T-cell (primary cell): ENCODE measurements around the gene DDX19B. TPM values are rescaled to one million over a fixed set of nuclear protein-coding genes. Genes with fewer than 3 reads are reported as not detected.
"Not testable (repeated sequence)": the region's sequence is repeated elsewhere in the genome, so short reads cannot be mapped to it uniquely, and the experiment has no call there.

Source experiments
- ATAC-seq, 4 experiments: fragments of 200-7000 bp in 3 of 4; fragments of 150-1000 bp in 1 of 4; cut with Tn5 transposase; replicated peaks in 1 of 4; 1 replicate in 3 of 4; 2 replicates in 1 of 4; pipeline ENCODE4 v1.10.0; 2021; ENCODE audit warnings: moderate library complexity in 3 of 4, mild to moderate bottlenecking in 2 of 4, moderate number of reproducible peaks in 1 of 4
- CTCF ChIA-PET, 2 donors: fragments of 300-600 bp; sonication (Branson Sonifier 250); formaldehyde crosslinking; loops; one replicate each; lab custom pipeline; 2022; ENCODE audit warnings: antibody characterized with exemption in 2 of 2; lab: Charles Lee
- POLR2A ChIA-PET, 2 donors: fragments of 300-600 bp; sonication (Branson Sonifier 250); formaldehyde crosslinking; loops; one replicate each; lab custom pipeline; 2022; ENCODE audit warnings: antibody characterized with exemption in 2 of 2; lab: Charles Lee
- DNase-seq, 35 experiments: peaks; one replicate each; pipeline versions ENCODE4 v3.0.0 to v3.0.0-alpha.2; 2013 to 2023
- H3K27ac ChIP-seq: one replicate; pipeline ENCODE4 v1.5.1; 2013; ENCODE audit warnings: low read length
- H3K27me3 ChIP-seq, 2 experiments: replicated peaks in 1 of 2; 1 replicate in 1 of 2; 2 replicates in 1 of 2; pipeline versions ENCODE4 v1.6.1 to v1.7.0; 2013; ENCODE audit warnings: low read length in 1 of 2, mixed read lengths in 1 of 2; ENCODE audit not compliant: control insufficient read depth in 2 of 2, insufficient read depth in 2 of 2; ENCODE audit errors: extremely low read depth in 1 of 2
- H3K36me3 ChIP-seq, 2 donors: 1 replicate in 1 of 2; 2 replicates in 1 of 2; pipeline versions ENCODE4 v1.6.1 to v1.7.0; 2013; ENCODE audit warnings: low read length in 1 of 2; ENCODE audit not compliant: control insufficient read depth in 2 of 2, insufficient read depth in 1 of 2; ENCODE audit errors: extremely low read depth in 1 of 2
- H3K4me1 ChIP-seq, 2 experiments: 1 replicate in 1 of 2; 2 replicates in 1 of 2; pipeline versions ENCODE4 v1.6.1 to v1.7.0; 2013; ENCODE audit warnings: low read length in 2 of 2, mixed read lengths in 1 of 2; ENCODE audit not compliant: insufficient read depth in 2 of 2, control insufficient read depth in 1 of 2; ENCODE audit errors: extremely low read depth in 1 of 2
- H3K4me3 ChIP-seq, 2 donors: 1 replicate in 1 of 2; 2 replicates in 1 of 2; pipeline versions ENCODE4 v1.5.1 to v1.7.0; 2013; ENCODE audit warnings: mild to moderate bottlenecking in 2 of 2, low read length in 1 of 2, moderate library complexity in 1 of 2; ENCODE audit not compliant: control insufficient read depth in 1 of 2; ENCODE audit errors: extremely low read depth in 1 of 2
- H3K9me3 ChIP-seq: 2 replicates; pipeline ENCODE4 v1.7.0; 2013
- H3K27ac Mint-ChIP-seq, 2 donors: one replicate each; pipeline ENCODE4 v1.8.0; 2020 to 2021; ENCODE audit warnings: mild to moderate bottlenecking in 2 of 2, mixed read lengths in 2 of 2
- H3K27me3 Mint-ChIP-seq, 2 donors: one replicate each; pipeline ENCODE4 v1.8.0; 2021 to 2022; ENCODE audit warnings: mixed read lengths in 2 of 2
- H3K36me3 Mint-ChIP-seq: one replicate; pipeline ENCODE4 v1.8.0; 2021; ENCODE audit warnings: mixed read lengths
- H3K4me1 Mint-ChIP-seq, 3 donors: one replicate each; pipeline ENCODE4 v1.8.0; 2020 to 2022; ENCODE audit warnings: mixed read lengths in 3 of 3, mild to moderate bottlenecking in 1 of 3
- H3K4me3 Mint-ChIP-seq, 3 donors: one replicate each; pipeline ENCODE4 v1.8.0; 2020 to 2022; ENCODE audit warnings: mild to moderate bottlenecking in 3 of 3, mixed read lengths in 3 of 3, moderate library complexity in 3 of 3
- H3K9me3 Mint-ChIP-seq, 3 donors: one replicate each; pipeline ENCODE4 v1.8.0; 2020 to 2022; ENCODE audit warnings: mixed read lengths in 3 of 3
- WGBS: methylation state at CpG from one replicate; pipeline ENCODE4 v1.1.5; 2013; ENCODE audit warnings: missing lambda C conversion rate; ENCODE audit not compliant: insufficient coverage; 5-methylcytosine and 5-hydroxymethylcytosine counted together
- total RNA-seq, 35 experiments: library from RNA in 6 of 35; stranded (reverse) in 6 of 35; fragments of 120-200 nt in 1 of 35; gene quantifications; one replicate each; pipeline versions ENCODE4 v1.2.1 to v1.2.4 and lab custom pipeline; 2013 to 2026

The DDX19B gene
- total RNA-seq, 5 donors from 2014 or later (not counting 1 experiment from before 2014, with no cell fraction given) = 26.4 to 37.4 (median 33.2) TPM

- Mint-ChIP-seq H3K27ac (no peak overlapping the region), H3K27me3 (no peaks in the 10 kb centered on the region), H3K4me1 (peaks cover 0 to 3% (median 2%) of the 10 kb centered on the region in 3 donors), H3K9me3 (no peaks in the 10 kb centered on the region), H3K36me3 (peaks cover 58% of the 10 kb centered on the region), H3K4me3 (no peak overlapping the region)
- ChIA-PET POLR2A (no interaction called here), CTCF (no interaction called here)
- ATAC-seq = no peak
- Histone ChIP-seq H3K36me3 (peaks cover 23 to 61% of the 10 kb centered on the region in 2 donors), H3K27me3 (no peaks in the 10 kb centered on the region), H3K4me3 (no peak overlapping the region), H3K9me3 (no peaks in the 10 kb centered on the region), H3K27ac (no peak overlapping the region), H3K4me1 (no peaks in the 10 kb centered on the region)
- WGBS = 90% methylated on average over 6 of the region's 10 CpGs
- DNase-seq = no peak
Observed at GRCh38 chr16:70271696-70272095, 27.3 kb upstream of the DDX19B start.

GRCh38 chr16:70276392-70276791 lies 22.6 kb upstream of the DDX19B start:
- Mint-ChIP-seq H3K36me3 (peaks cover 43% of the 10 kb centered on the region), H3K9me3 (no peaks in the 10 kb centered on the region), H3K4me3 (no peak overlapping the region), H3K4me1 (peaks cover 0 to 6% (median 5%) of the 10 kb centered on the region in 3 donors), H3K27me3 (no peaks in the 10 kb centered on the region), H3K27ac (no peak overlapping the region)
- Histone ChIP-seq H3K27me3 (no peaks in the 10 kb centered on the region), H3K4me3 (no peak overlapping the region), H3K9me3 (no peaks in the 10 kb centered on the region), H3K4me1 (no peaks in the 10 kb centered on the region), H3K27ac (no peak overlapping the region), H3K36me3 (peaks cover 4 to 62% of the 10 kb centered on the region in 2 donors)
- ChIA-PET POLR2A (no interaction called here), CTCF (no interaction called here)
- ATAC-seq (no peak), DNase-seq (no peak)
- no CpG with 5 or more reads among the region's 1 CpG for WGBS

GRCh38 chr16:70287304-70287971 lies 11.5 kb upstream of the DDX19B start:
- H3K27me3 ChIP-seq, H3K27ac Mint-ChIP-seq, H3K27me3 Mint-ChIP-seq, H3K27ac ChIP-seq, H3K9me3 Mint-ChIP-seq, DNase-seq, H3K4me3 ChIP-seq, H3K9me3 ChIP-seq, CTCF ChIA-PET, ATAC-seq, H3K36me3 ChIP-seq: not testable (repeated sequence)
- POLR2A ChIA-PET = interaction anchor here (0.6 kb wide), 3 partner anchors 21 to 235 kb away, joined by 3 to 5 read pairs (median 4); no protein-coding TSS in a partner anchor
- WGBS = 97% methylated on average over 14 of the region's 17 CpGs
- H3K4me1 Mint-ChIP-seq = peaks cover 35 to 48% (median 41%) of the 10 kb centered on the region in 3 donors
- H3K36me3 Mint-ChIP-seq = peaks cover 11% of the 10 kb centered on the region
- H3K4me3 Mint-ChIP-seq = peak overlapping the region; percentile 66 to 97 (median 96)
- H3K4me1 ChIP-seq = peaks cover 0 to 35% of the 10 kb centered on the region in 2 experiments

- Histone ChIP-seq H3K27ac (peak within 1 kb of the TSS; percentile 87), H3K27me3 (no peaks in the 10 kb centered on the region), H3K9me3 (no peaks in the 10 kb centered on the region), H3K4me1 (peaks cover 0 to 22% of the 10 kb centered on the region in 2 experiments), H3K36me3 (no peaks in the 10 kb centered on the region), H3K4me3 (peak within 1 kb of the TSS; percentile 79 to 95)
- ChIA-PET CTCF (interaction anchor here (0.7 to 1.1 kb wide), 2 partner anchors 9 to 60 kb away, joined by 3 to 13 read pairs; partner anchors contain the start of gene DDX19B (in 1 of the 2)), POLR2A (interaction anchor here (0.5 to 1.6 kb wide), 13 partner anchors 8 to 1440 kb away, joined by 3 to 17 read pairs (median 4); partner anchors contain the start of genes DDX19B (in 2 of the 2), DDX19A (in 1 of the 2) and FCSK (in 1 of the 2))
- WGBS = 0% methylated on average over 29 of the region's 53 CpGs
- peak; percentile 97 to 99 (median 98) for ATAC-seq
- Mint-ChIP-seq H3K4me1 (peaks cover 20 to 30% (median 23%) of the 10 kb centered on the region in 3 donors), H3K27ac (peak within 1 kb of the TSS; percentile 97 to 98), H3K27me3 (no peaks in the 10 kb centered on the region), H3K36me3 (peaks cover 3% of the 10 kb centered on the region), H3K9me3 (no peaks in the 10 kb centered on the region), H3K4me3 (peak within 1 kb of the TSS; percentile 96 to 99 (median 97))
- peak; percentile 77 to 99 (median 92) for DNase-seq
Observed at GRCh38 chr16:70289229-70290094, 9.5 kb upstream of the DDX19B start, which contains the start of gene AARS1. Gene AARS1, minus strand, starts transcription at chr16:70289506. Its CDS starts 6,743 bp downstream, at chr16:70282763.

- no peak overlapping the region for H3K27ac ChIP-seq
- Mint-ChIP-seq H3K27me3 (no peaks in the 10 kb centered on the region), H3K4me3 (no peak overlapping the region), H3K36me3 (no peaks in the 10 kb centered on the region), H3K27ac (peak overlapping the region in 1 of 2 donors; percentile 39), H3K9me3 (no peaks in the 10 kb centered on the region), H3K4me1 (peaks cover 11 to 21% (median 18%) of the 10 kb centered on the region in 3 donors)
- ATAC-seq (no peak), DNase-seq (no peak)
- H3K36me3 ChIP-seq = no peaks in the 10 kb centered on the region
- H3K4me3 ChIP-seq = no peak overlapping the region
- H3K9me3 ChIP-seq = no peaks in the 10 kb centered on the region
- ChIA-PET POLR2A (interaction anchor here in 1 of 2 donors (1.0 kb wide), 1 partner anchor 56 kb away, joined by 3 read pairs; the partner anchor contains the start of gene DDX19A), CTCF (no interaction called here)
- no peaks in the 10 kb centered on the region for H3K27me3 ChIP-seq
- peaks cover 0 to 22% of the 10 kb centered on the region in 2 experiments for H3K4me1 ChIP-seq
Observed at GRCh38 chr16:70290949-70291519, 8.0 kb upstream of the DDX19B start.

- H3K36me3 Mint-ChIP-seq, H3K4me3 Mint-ChIP-seq, H3K4me3 ChIP-seq, CTCF ChIA-PET, H3K36me3 ChIP-seq, H3K9me3 Mint-ChIP-seq, POLR2A ChIA-PET, H3K27me3 ChIP-seq, H3K9me3 ChIP-seq, H3K27ac ChIP-seq, H3K27me3 Mint-ChIP-seq, DNase-seq, H3K27ac Mint-ChIP-seq, ATAC-seq: not testable (repeated sequence)
- peaks cover 11 to 19% (median 18%) of the 10 kb centered on the region in 3 donors for H3K4me1 Mint-ChIP-seq
- no CpG with 5 or more reads among the region's 11 CpGs for WGBS
- H3K4me1 ChIP-seq = peaks cover 0 to 22% of the 10 kb centered on the region in 2 experiments
Observed at GRCh38 chr16:70292148-70292547, 6.8 kb upstream of the DDX19B start.
